ENCODE results near the gene ITSN1. TPM values are rescaled to one million over a fixed set of nuclear protein-coding genes. Genes with fewer than 3 reads are reported as not detected.
"Not testable (repeated sequence)": the region's sequence is repeated elsewhere in the genome, so short reads cannot be mapped to it uniquely, and the experiment has no call there.

Gene ITSN1
- total RNA-seq, 4 donors from 2014 or later: 33.0 to 50.5 (median 45.9) TPM

DNA sequence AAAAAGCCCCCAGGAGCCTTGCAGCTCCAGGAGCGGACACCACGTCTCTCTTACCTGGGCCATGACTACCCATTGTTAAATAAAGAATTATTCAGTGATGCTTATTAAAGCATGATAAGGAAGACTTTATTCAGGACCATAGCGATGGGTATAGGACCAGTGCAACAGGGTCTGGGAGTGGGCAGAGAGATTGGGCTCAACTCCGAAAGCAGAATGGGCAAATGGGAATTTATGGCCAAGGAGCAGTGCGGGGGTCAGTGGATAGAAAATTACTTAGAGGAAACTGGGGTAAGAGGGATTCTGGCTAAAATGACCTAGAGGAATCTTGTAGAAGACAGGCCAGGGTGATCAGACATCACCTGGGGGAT, 273.9 kb downstream of the ITSN1 start:
- H3K4me1 ChIP-seq: peaks cover 0 to 29% (median 9%) of the 10 kb centered on the region in 3 donors
- TF ChIP-seq EP300 (IDR thresholded peaks at IDR 0.05) (no peak), POLR2AphosphoS5 (IDR thresholded peaks at IDR 0.05) (no peak), POLR2A (IDR thresholded peaks at IDR 0.05) (no peak)
- TF ChIP-seq, protein P1, sequence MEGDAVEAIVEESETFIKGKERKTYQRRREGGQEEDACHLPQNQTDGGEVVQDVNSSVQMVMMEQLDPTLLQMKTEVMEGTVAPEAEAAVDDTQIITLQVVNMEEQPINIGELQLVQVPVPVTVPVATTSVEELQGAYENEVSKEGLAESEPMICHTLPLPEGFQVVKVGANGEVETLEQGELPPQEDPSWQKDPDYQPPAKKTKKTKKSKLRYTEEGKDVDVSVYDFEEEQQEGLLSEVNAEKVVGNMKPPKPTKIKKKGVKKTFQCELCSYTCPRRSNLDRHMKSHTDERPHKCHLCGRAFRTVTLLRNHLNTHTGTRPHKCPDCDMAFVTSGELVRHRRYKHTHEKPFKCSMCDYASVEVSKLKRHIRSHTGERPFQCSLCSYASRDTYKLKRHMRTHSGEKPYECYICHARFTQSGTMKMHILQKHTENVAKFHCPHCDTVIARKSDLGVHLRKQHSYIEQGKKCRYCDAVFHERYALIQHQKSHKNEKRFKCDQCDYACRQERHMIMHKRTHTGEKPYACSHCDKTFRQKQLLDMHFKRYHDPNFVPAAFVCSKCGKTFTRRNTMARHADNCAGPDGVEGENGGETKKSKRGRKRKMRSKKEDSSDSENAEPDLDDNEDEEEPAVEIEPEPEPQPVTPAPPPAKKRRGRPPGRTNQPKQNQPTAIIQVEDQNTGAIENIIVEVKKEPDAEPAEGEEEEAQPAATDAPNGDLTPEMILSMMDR (IDR thresholded peaks at IDR 0.05): no peak
- H3K27ac ChIP-seq: peak overlapping the region in 3 of 4 donors; percentile 85 to 92 (median 88)
- no peaks in the 10 kb centered on the region for H3K9me3 ChIP-seq
- H3K36me3 ChIP-seq: peaks cover 0 to 21% of the 10 kb centered on the region in 2 donors
- no peaks in the 10 kb centered on the region for H3K27me3 ChIP-seq
- ATAC-seq: no peak
- 24 to 29% methylated on average over 3 of the region's 5 CpGs for WGBS, 2 donors (ENCODE audit: low coverage in 1 of 2)
- H3K4me3 ChIP-seq: peak overlapping the region; percentile 59 to 74

DNA sequence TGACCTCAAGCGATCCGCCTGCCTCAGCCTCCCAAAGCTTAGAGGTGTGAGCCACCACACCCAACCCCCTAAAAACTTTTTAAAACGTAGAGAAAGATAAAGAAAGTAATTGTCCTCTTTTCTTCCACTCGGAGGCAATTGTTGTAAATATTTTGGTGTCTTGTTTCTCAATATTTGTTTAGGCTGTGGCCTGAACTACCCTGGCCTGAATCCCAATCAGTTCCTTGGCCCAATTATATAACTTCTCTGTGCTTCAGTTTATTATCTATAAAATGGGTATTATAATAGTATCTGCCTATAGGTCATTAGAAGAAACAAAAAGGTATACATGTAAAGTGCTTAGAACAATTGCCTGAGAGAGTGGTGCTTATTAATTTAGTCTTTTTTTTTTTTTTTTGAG, 275.1 kb downstream of the ITSN1 start:
- no peaks in the 10 kb centered on the region for H3K9me3 ChIP-seq
- peaks cover 0 to 29% (median 9%) of the 10 kb centered on the region in 3 donors for H3K4me1 ChIP-seq
- H3K4me3 ChIP-seq: no peak overlapping the region
- WGBS, 2 donors (ENCODE audit: low coverage in 1 of 2): 62 to 88% methylated on average over 2 to 4 of the region's 4 CpGs
- no peaks in the 10 kb centered on the region for H3K27me3 ChIP-seq
- peaks cover 0 to 9% of the 10 kb centered on the region in 2 donors for H3K36me3 ChIP-seq
- TF ChIP-seq, protein P1 (IDR thresholded peaks at IDR 0.05): no peak
- no peak for TF ChIP-seq EP300 (IDR thresholded peaks at IDR 0.05)
- no peak for TF ChIP-seq POLR2A (IDR thresholded peaks at IDR 0.05)
- no peak for TF ChIP-seq POLR2AphosphoS5 (IDR thresholded peaks at IDR 0.05)
- no peak for ATAC-seq
- no peak overlapping the region for H3K27ac ChIP-seq

DNA sequence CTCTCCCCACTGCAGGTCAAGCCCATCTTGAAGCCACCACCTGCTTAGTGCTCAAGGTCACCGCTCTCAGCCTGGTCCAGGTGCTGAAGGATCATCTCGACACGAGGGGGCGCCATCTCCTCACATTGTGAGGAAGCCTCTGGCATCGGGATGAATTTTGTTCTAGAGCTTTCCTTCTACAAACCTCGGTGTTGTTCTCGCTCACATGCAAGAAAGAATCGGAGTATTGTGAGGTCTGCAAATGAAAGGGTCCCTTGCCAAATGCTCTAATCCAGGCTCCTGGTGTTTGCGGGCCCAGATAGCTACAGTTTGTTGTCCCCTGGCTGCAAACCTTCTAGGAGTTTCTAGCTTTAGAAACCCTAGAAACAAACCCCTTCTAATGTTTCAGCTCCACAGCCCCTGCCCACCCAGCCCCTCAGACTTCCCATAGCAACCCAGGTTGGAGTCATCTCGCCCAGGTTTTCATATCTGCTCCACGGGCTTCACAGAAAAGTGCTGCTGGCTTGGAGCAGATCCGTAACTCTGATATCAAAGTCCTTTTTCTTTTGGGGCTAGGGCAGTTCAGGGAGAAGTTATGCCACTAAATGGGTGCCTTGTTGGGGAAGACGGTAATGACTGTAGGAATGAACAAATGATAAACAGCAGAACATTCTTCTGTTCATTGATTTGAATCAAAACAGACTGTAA, 281.9 kb downstream of the ITSN1 start:
- H3K36me3 ChIP-seq: no peaks in the 10 kb centered on the region
- ATAC-seq: peak; percentile 81
- no peak overlapping the region for H3K4me3 ChIP-seq
- no peaks in the 10 kb centered on the region for H3K27me3 ChIP-seq
- H3K27ac ChIP-seq: peak overlapping the region in 2 of 4 donors; percentile 57 to 63
- H3K4me1 ChIP-seq: peaks cover 4 to 11% (median 4%) of the 10 kb centered on the region in 3 donors
- 0 to 8% methylated on average over 1 to 8 of the region's 13 CpGs for WGBS, 2 donors (ENCODE audit: low coverage in 1 of 2)
- no peaks in the 10 kb centered on the region for H3K9me3 ChIP-seq
- TF ChIP-seq, protein P1 (IDR thresholded peaks at IDR 0.05): peak; percentile 85 to 94 (median 92)
- peak; percentile 53 for TF ChIP-seq POLR2AphosphoS5 (IDR thresholded peaks at IDR 0.05)
- TF ChIP-seq EP300 (IDR thresholded peaks at IDR 0.05): no peak
- no peak for TF ChIP-seq POLR2A (IDR thresholded peaks at IDR 0.05)

DNA sequence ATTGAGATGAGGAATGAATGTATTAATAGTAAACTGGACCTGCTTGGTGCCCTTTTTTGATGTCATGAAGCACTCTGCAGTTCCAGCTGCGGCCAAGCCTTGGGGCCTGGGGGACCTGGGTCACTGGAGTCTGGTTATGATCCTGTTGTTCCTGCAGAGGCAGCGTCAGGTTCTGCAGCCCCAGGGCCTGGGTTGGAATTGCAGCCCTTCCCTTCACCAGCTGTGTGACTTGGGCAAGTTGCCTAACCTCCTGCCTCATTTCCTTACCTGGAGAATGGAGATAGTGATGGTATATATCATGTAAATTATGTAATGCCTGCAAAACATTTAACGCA, 282.4 kb downstream of the ITSN1 start:
- no peaks in the 10 kb centered on the region for H3K27me3 ChIP-seq
- WGBS, 2 donors (ENCODE audit: low coverage in 1 of 2): 71 to 85% methylated on average over 1 to 2 of the region's 3 CpGs
- peaks cover 4 to 11% (median 4%) of the 10 kb centered on the region in 3 donors for H3K4me1 ChIP-seq
- H3K27ac ChIP-seq: peak overlapping the region in 2 of 4 donors; percentile 57 to 63
- no peak overlapping the region for H3K4me3 ChIP-seq
- no peaks in the 10 kb centered on the region for H3K36me3 ChIP-seq
- TF ChIP-seq, protein P1 (IDR thresholded peaks at IDR 0.05): no peak
- TF ChIP-seq EP300 (IDR thresholded peaks at IDR 0.05): no peak
- no peak for TF ChIP-seq POLR2AphosphoS5 (IDR thresholded peaks at IDR 0.05)
- no peak for TF ChIP-seq POLR2A (IDR thresholded peaks at IDR 0.05)
- ATAC-seq: no peak
- H3K9me3 ChIP-seq: no peaks in the 10 kb centered on the region

DNA sequence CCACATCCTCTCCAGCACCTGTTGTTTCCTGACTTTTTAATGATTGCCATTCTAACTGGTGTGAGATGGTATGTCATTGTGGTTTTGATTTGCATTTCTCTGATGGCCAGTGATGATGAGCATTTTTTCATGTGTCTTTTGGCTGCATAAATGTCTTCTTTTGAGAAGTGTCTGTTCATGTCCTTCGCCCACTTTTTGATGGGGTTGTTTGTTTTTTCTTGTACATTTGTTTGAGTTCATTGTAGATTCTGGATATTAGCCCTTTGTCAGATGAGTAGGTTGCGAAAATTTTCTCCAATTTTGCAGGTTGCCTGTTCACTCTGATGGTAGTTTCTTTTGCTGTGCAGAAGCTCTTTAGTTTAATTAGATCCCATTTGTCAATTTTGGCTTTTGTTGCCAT, 283.9 kb downstream of the ITSN1 start:
- not testable (repeated sequence) for ATAC-seq, H3K27me3 ChIP-seq, H3K36me3 ChIP-seq, H3K27ac ChIP-seq, H3K9me3 ChIP-seq, H3K4me3 ChIP-seq
- H3K4me1 ChIP-seq: peaks cover 4 to 11% (median 4%) of the 10 kb centered on the region in 3 donors
- 100% methylated on average over 1 of the region's 2 CpGs; no CpG with 5 or more reads in 1 of the 2 donors for WGBS, 2 donors (ENCODE audit: low coverage in 1 of 2)

DNA sequence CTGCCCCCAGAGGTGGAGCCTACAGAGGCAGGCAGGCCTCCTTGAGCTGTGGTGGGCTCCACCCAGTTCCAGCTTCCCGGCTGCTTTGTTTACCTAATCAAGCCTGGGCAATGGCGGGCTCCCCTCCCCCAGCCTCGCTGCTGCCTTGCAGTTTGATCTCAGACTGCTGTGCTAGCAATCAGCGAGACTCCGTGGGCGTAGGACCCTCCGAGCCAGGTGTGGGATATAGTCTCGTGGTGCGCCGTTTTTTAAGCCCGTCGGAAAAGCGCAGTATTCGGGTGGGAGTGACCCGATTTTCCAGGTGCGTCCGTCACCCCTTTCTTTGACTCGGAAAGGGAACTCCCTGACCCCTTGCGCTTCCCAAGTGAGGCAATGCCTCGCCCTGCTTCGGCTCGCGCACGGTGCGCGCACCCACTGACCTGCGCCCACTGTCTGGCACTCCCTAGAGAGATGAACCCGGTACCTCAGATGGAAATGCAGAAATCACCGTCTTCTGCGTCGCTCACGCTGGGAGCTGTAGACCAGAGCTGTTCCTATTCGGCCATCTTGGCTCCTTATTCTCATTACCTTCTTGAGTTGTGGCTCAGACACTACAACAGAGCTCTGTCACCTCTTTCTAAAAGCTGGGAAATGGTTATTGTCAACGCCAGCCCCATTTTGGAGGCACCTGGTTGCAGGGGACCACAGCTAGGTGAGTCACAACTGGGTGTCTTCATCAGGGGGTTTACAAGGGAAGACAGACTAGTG, 288.9 kb downstream of the ITSN1 start:
- peaks cover 3 to 23% (median 3%) of the 10 kb centered on the region in 3 donors for H3K4me1 ChIP-seq
- H3K27me3 ChIP-seq, H3K9me3 ChIP-seq, H3K36me3 ChIP-seq, ATAC-seq: not testable (repeated sequence)
- 80% methylated on average over 1 of the region's 34 CpGs; no CpG with 5 or more reads in 1 of the 2 donors for WGBS, 2 donors (ENCODE audit: low coverage in 1 of 2)
- H3K27ac ChIP-seq: peak overlapping the region; percentile 43 to 73 (median 60)
- peak overlapping the region; percentile 52 to 71 for H3K4me3 ChIP-seq
